Gastrocnemius medialis (tissue), 4 donors: Measurements from ENCODE around the gene TEX9.
"Not testable (repeated sequence)": the region's sequence is repeated elsewhere in the genome, so short reads cannot be mapped to it uniquely, and the experiment has no call there.

ENCODE experiments used
- CTCF ChIP-seq, 5 experiments: fragments of 450-650 bp in 3 of 5; fragments of 200-600 bp in 2 of 5; sonication (generic) in 2 of 5; IDR thresholded peaks in 4 of 5; conservative IDR thresholded peaks in 1 of 5; 1 replicate in 4 of 5; 2 replicates in 1 of 5; pipeline ENCODE4 v1.5.1; 2016 to 2019; ENCODE audit warnings: antibody characterized with exemption in 5 of 5, mild to moderate bottlenecking in 3 of 5, moderate library complexity in 3 of 5
- POLR2A ChIP-seq, 2 donors: fragments of 450-650 bp; IDR thresholded peaks; one replicate each; pipeline ENCODE4 v1.6.1; 2017; ENCODE audit warnings: antibody characterized with exemption in 2 of 2, mild to moderate bottlenecking in 2 of 2, moderate library complexity in 2 of 2

GRCh38 chr15:56377822-56378221 is 12.6 kb downstream of the TEX9 start:
- not testable (repeated sequence) for TF ChIP-seq CTCF (IDR thresholded peaks at IDR 0.05 in 4 of 5, conservative IDR thresholded peaks at IDR 0.05 in 1 of 5); POLR2A (IDR thresholded peaks at IDR 0.05)
